H1 (cell line): Measurements from ENCODE around the gene SLC5A9.

Source experiments
- ATF3 ChIP-seq: IDR thresholded peaks from 2 replicates; pipeline ENCODE4 v1.6.1; 2011; ENCODE audit warnings: low read depth, mild to moderate bottlenecking, low read length; ENCODE audit not compliant: insufficient read depth
- CTCF ChIP-seq, 3 experiments: IDR thresholded peaks; 1 replicate in 2 of 3; 2 replicates in 1 of 3; pipeline versions ENCODE4 v1.5.1 to v1.6.1; 2011; ENCODE audit warnings: low read length in 3 of 3, mild to moderate bottlenecking in 3 of 3, inconsistent platforms in 2 of 3, low read depth in 1 of 3, moderate library complexity in 1 of 3; ENCODE audit not compliant: insufficient read depth in 1 of 3; ENCODE audit errors: control extremely low read depth in 1 of 3
- POLR2A ChIP-seq, 2 experiments: IDR thresholded peaks; 1 replicate in 1 of 2; 2 replicates in 1 of 2; pipeline ENCODE4 v1.6.1; 2011; ENCODE audit warnings: low read depth in 2 of 2, low read length in 2 of 2, mild to moderate bottlenecking in 2 of 2; ENCODE audit errors: control extremely low read depth in 1 of 2
- SP1 ChIP-seq: IDR thresholded peaks from 2 replicates; pipeline ENCODE4 v1.6.1; 2011; ENCODE audit warnings: low read depth, low read length

GRCh38 chr1:48205522-48205921 lies 17.0 kb upstream of the SLC5A9 start:
- TF ChIP-seq POLR2A (IDR thresholded peaks at IDR 0.05; ENCODE audit: control extremely low read depth in 1 of 2, low read depth in 2 of 2, low read length in 2 of 2), result no peak
- TF ChIP-seq SP1, result no peak
- no peak for TF ChIP-seq CTCF (IDR thresholded peaks at IDR 0.05; ENCODE audit: control extremely low read depth in 1 of 3, insufficient read depth in 1 of 3, low read depth in 1 of 3, low read length in 3 of 3)
- no peak for TF ChIP-seq ATF3
